ENCODE results near the gene DLEC1.

The DLEC1 gene

DNA sequence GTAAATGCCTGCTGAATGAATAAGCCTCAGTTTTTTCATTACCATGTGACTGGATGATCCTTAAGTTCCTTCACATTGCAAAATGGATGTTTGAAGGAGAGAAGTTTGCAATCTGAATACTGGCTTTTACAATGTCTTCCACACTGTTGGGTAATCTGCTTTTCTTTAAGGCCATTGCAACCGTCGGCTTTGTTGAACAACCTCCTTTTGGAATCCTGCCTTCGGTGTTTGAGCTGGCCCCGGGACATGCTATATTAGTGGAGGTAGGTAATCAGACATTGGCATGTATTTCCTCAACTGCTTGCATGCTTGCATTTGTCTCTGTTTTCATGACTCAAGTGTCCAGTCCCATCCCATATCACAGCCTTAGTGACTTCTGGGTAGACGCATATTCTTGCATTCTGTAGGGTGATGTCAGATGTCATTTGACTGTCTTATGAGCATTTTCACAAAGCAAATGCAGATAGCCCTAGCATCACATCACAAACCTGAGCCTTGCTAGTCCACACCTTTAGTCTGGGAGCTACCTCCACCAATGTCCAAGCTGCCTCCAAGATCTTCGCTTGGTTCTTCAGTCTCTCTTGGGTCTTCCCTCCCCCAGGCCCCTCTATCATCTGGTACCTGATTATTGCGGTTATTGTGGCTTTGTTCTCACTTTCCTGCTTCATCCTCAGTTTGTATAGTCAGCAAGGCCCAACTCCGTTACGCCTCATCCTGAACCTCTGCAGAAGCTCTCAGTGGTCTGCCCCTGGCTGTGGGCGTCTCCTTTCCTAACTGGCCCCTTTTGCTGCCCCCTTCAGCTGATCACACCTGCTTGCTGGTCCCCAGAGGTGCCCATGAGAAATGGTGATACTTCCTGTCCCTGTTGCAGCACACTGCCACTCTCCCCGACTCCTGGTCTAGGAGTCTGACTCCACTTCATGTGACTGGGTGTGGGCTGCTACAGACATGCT, 49.4 kb downstream of the DLEC1 start:
- TF ChIP-seq, protein P1, sequence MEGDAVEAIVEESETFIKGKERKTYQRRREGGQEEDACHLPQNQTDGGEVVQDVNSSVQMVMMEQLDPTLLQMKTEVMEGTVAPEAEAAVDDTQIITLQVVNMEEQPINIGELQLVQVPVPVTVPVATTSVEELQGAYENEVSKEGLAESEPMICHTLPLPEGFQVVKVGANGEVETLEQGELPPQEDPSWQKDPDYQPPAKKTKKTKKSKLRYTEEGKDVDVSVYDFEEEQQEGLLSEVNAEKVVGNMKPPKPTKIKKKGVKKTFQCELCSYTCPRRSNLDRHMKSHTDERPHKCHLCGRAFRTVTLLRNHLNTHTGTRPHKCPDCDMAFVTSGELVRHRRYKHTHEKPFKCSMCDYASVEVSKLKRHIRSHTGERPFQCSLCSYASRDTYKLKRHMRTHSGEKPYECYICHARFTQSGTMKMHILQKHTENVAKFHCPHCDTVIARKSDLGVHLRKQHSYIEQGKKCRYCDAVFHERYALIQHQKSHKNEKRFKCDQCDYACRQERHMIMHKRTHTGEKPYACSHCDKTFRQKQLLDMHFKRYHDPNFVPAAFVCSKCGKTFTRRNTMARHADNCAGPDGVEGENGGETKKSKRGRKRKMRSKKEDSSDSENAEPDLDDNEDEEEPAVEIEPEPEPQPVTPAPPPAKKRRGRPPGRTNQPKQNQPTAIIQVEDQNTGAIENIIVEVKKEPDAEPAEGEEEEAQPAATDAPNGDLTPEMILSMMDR (IDR thresholded peaks at IDR 0.05; ENCODE audit: low read depth, low read length) = no peak
- TF ChIP-seq EZH2phosphoT487 (IDR thresholded peaks at IDR 0.05; ENCODE audit: low read depth) = no peak
- H4K20me1 ChIP-seq (ENCODE audit: insufficient read depth, low read length) = no peaks in the 10 kb centered on the region
- no peak overlapping the region for H2AFZ ChIP-seq (ENCODE audit: low read depth, low read length)

DNA sequence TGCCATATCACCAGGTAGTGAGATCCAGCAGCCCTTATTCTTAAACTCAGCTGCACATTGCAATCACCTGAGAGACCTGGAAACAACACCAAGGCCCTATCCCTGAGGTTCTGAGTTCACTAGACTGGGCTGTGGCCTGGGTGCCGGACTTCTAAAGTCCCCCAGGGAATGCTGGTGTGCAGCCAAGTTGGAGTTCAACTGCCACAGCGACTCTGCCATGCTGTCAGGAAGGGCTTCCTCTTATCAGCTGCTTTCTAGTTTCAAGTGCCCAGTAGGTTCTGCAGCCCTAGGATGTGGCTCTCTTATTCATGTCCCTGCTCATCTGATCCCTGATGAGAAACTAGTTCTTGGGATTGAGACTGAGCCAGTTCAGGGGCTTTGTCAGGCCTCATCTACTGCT, 50.2 kb downstream of the DLEC1 start:
- Histone ChIP-seq H3K4me1 (ENCODE audit: low read length) (no peaks in the 10 kb centered on the region), H3K79me2 (ENCODE audit: low read length) (no peaks in the 10 kb centered on the region), H3K27me3 (ENCODE audit: low read depth, low read length) (peaks cover 26% of the 10 kb centered on the region), H4K20me1 (ENCODE audit: insufficient read depth, low read length) (no peaks in the 10 kb centered on the region), H3K27ac (ENCODE audit: low read length) (no peak overlapping the region), H3K4me2 (ENCODE audit: low read length) (no peak overlapping the region), H3K36me3 (replicated peaks; ENCODE audit: low read depth, low read length) (no peaks in the 10 kb centered on the region), H3K4me3 (ENCODE audit: low read length) (no peak overlapping the region), H3K9ac (ENCODE audit: low read length) (no peak overlapping the region), H3K9me3 (ENCODE audit: insufficient read depth, low read length) (0 out of 2 replicates have a peak, but pooled peaks cover under 1% of the 10 kb centered on the region), H2AFZ (ENCODE audit: low read depth, low read length) (no peak overlapping the region)
- TF ChIP-seq, protein P1 (IDR thresholded peaks at IDR 0.05; ENCODE audit: low read depth, low read length) = no peak
- no peak for TF ChIP-seq EZH2phosphoT487 (IDR thresholded peaks at IDR 0.05; ENCODE audit: low read depth)

More for the DNA sequence above, 49.4 kb downstream of the DLEC1 start:
- Histone ChIP-seq H3K27me3 (ENCODE audit: low read depth, low read length) (peaks cover 19% of the 10 kb centered on the region), H3K27ac (ENCODE audit: low read length) (no peak overlapping the region), H3K4me3 (ENCODE audit: low read length) (no peak overlapping the region), H3K79me2 (ENCODE audit: low read length) (no peaks in the 10 kb centered on the region), H3K4me1 (ENCODE audit: low read length) (no peaks in the 10 kb centered on the region), H3K9ac (ENCODE audit: low read length) (no peak overlapping the region), H3K36me3 (replicated peaks; ENCODE audit: low read depth, low read length) (no peaks in the 10 kb centered on the region), H3K4me2 (ENCODE audit: low read length) (no peak overlapping the region), H3K9me3 (ENCODE audit: insufficient read depth, low read length) (peaks cover 3% of the 10 kb centered on the region; the same call in 1 of the 2 replicates)

DNA sequence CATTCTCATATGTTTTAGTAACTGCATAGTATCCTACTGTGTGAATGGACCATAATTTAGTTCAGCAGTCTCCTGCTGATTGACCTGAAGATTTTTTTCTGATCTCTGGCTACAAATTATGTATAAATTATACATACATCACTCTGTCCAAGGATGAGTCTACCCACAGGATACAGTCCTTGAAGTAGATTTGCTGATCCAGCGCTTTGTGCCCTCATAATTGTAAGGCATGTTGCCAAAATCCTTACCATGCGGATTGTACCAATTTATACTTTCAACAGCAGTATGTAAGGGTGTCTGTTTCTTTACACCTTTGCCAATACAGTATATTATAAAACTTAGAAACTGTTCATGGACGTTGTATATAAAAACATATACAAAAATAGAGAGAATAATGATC, 51.4 kb downstream of the DLEC1 start:
- Histone ChIP-seq H3K4me2 (ENCODE audit: low read length) (no peak overlapping the region), H3K27me3 (ENCODE audit: low read depth, low read length) (peaks cover 29% of the 10 kb centered on the region), H3K9ac (ENCODE audit: low read length) (no peak overlapping the region), H3K36me3 (replicated peaks; ENCODE audit: low read depth, low read length) (no peaks in the 10 kb centered on the region), H3K27ac (ENCODE audit: low read length) (no peak overlapping the region), H4K20me1 (ENCODE audit: insufficient read depth, low read length) (no peaks in the 10 kb centered on the region), H3K79me2 (ENCODE audit: low read length) (no peaks in the 10 kb centered on the region), H3K4me3 (ENCODE audit: low read length) (no peak overlapping the region), H3K4me1 (ENCODE audit: low read length) (no peaks in the 10 kb centered on the region), H3K9me3 (ENCODE audit: insufficient read depth, low read length) (no peaks in the 10 kb centered on the region), H2AFZ (ENCODE audit: low read depth, low read length) (no peak overlapping the region)
- no peak for TF ChIP-seq EZH2phosphoT487 (IDR thresholded peaks at IDR 0.05; ENCODE audit: low read depth)
- TF ChIP-seq, protein P1 (IDR thresholded peaks at IDR 0.05; ENCODE audit: low read depth, low read length) = no peak

DNA sequence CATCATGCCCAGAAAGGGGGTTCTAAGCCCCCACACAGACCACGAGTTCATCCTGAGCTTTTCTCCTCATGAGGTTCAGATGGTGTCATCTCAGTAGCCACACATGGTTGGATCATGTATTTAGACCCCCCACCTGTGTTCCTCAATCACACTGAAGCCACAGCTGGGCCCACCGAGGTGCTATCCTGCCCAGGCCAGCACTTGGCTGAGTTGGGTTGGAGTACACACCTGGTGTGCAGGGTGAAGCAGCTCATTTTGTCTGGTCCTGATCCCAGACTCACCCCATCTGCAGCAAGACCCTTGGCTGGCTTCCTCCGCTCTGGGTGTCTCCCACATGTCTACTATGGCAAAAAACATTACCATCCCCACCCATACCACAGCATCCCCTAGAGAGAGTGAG, 56.0 kb downstream of the DLEC1 start:
- no peak overlapping the region for H3K4me2 ChIP-seq (ENCODE audit: low read length)
- no peak overlapping the region for H2AFZ ChIP-seq (ENCODE audit: low read depth, low read length)
- TF ChIP-seq, protein P1 (IDR thresholded peaks at IDR 0.05; ENCODE audit: low read depth, low read length) = no peak
- no peak for TF ChIP-seq EZH2phosphoT487 (IDR thresholded peaks at IDR 0.05; ENCODE audit: low read depth)
- no peak overlapping the region for H3K27ac ChIP-seq (ENCODE audit: low read length)
- no peaks in the 10 kb centered on the region for H3K79me2 ChIP-seq (ENCODE audit: low read length)
- H4K20me1 ChIP-seq (ENCODE audit: insufficient read depth, low read length) = no peaks in the 10 kb centered on the region
- H3K9ac ChIP-seq (ENCODE audit: low read length) = no peak overlapping the region
- peaks cover 38% of the 10 kb centered on the region for H3K27me3 ChIP-seq (ENCODE audit: low read depth, low read length)
- no peaks in the 10 kb centered on the region for H3K9me3 ChIP-seq (ENCODE audit: insufficient read depth, low read length)
- no peaks in the 10 kb centered on the region for H3K36me3 ChIP-seq (replicated peaks; ENCODE audit: low read depth, low read length)
- H3K4me1 ChIP-seq (ENCODE audit: low read length) = no peaks in the 10 kb centered on the region
- no peak overlapping the region for H3K4me3 ChIP-seq (ENCODE audit: low read length)
